Islet precursor cell (in vitro differentiated cells): Measurements from ENCODE around the gene TLCD2.
A peak's percentile ranks its signal among the peaks of the same experiment; 100 is the strongest.
"Not testable (repeated sequence)": the region's sequence is repeated elsewhere in the genome, so short reads cannot be mapped to it uniquely, and the experiment has no call there.

Experiments
- DNase-seq: peaks from one replicate; pipeline ENCODE4 v3.0.0-alpha.2; 2018

The TLCD2 gene

DNA sequence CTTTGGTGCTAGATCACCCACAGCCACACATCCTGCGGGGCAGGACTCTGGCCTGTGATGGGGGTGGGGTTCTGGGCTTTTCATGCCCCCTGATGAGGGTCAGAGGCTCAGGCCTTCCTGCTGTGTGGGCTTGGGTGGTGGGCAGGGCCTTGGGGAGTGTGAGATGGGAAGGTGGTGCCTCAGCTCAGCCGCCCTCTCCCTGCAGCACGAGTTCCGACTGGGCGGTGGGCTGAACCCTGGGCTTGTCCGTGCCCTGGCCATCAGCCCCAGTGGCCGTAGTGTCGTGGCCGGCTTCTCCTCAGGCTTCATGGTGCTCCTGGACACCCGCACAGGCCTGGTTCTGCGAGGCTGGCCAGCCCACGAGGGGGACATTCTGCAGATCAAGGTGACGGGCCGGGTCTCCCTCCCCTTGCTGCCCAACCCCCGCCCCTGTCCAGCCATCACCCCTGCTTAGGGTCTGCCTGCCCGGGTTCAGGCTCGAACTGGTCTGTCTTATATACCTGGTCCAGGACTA, 25.7 kb upstream of the TLCD2 start:
- DNase-seq: no peak

DNA sequence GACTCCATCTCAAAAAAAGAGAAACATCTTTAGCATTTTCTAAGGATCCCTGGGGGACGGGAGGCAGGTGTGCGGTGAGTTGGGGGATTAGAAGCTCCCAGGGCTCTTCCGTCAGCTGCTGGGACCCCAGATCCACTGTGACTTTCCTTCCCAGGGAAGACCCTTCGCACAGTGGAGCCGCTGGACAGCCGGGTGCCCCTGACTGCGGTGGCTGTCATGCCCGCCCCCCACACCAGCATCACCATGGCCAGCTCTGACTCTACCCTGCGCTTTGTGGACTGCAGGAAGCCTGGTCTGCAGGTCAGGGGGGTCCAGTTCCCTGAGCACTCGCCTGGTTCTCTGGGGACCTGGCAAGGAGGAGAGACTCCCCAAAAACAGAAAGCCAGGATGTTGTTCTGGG, 25.2 kb upstream of the TLCD2 start:
- DNase-seq: no peak

DNA sequence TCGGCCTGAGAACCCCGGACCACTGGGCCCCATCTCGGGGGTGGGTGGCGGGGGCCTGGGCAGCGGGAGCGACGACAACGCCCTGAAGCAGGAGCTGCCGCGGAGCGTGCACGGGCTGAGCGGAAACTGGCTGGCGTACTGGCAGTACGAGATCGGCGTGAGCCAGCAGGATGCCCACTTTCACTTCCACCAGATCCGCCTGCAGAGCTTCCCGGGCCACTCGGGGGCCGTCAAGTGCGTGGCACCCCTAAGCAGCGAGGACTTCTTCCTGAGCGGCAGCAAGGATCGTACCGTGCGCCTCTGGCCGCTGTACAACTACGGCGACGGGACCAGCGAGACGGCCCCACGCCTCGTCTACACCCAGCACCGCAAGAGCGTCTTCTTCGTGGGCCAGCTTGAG, 23.6 kb upstream of the TLCD2 start:
- no peak for DNase-seq

DNA sequence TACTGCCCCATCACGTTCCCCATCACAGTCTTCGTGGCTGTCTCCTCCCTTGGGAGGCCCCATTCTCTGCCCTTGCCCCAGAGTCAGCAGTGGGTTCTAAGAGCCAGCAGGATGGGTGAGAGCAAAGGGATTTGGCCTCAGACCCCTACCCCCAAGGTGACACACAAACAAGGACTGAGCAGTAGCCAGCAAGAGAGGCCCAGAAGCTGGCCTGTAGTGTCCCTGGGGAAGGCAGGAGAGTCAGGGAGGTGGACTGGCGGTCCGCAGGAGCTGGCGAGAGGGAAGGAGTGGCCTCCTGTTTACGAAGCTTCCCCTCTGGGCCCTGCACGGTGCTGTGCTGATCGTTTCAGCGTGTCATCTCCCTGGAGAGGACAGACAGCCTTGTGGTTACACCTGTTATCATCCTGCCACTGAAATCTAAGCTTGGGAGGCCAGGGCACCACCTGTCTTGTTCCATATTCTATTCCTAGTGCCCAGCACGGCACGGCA, 22.7 kb upstream of the TLCD2 start:
- DNase-seq: no peak

DNA sequence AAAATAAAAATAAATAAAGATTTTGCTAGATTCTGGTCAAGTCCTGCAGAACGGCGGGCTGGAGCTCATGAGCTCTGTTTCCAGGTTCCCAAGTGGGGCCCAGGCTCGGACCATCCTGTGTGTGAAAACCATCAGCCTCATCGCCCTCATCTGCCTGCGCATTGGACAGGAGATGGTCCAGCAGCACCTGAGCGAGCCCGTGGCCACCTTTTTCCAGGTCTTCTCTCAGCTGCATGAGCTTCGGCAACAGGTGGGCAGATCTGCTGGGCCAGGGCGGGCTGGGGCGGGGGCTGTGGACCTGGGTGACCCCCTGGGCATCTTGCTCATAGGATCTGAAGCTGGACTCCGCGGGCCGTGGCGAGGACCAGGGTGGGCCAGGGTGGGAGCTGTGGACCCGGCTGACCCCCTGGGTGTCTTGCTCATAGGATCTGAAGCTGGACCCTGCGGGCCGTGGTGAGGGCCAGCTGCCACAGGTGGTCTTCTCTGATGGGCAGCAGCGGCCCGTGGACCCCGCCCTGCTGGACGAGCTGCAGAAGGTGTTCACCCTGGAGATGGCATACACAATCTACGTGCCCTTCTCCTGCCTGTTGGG, 22.2 kb upstream of the TLCD2 start:
- no peak for DNase-seq

DNA sequence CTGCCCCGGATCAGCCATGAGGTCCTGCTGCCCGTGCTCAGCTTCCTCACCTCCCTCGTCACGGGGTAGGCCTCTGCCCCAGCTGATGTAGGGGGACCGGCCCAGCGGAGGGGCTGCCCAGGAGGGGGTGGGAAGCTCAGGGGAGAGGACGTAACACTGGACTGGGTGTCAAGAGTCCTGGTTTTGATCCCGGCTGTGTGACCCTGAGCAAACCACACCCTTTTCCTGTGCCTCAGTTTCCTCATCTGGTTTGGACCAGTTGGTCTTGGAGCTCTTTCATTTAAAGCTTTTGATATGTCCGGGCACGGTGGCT, 21.0 kb upstream of the TLCD2 start:
- DNase-seq: no peak

DNA sequence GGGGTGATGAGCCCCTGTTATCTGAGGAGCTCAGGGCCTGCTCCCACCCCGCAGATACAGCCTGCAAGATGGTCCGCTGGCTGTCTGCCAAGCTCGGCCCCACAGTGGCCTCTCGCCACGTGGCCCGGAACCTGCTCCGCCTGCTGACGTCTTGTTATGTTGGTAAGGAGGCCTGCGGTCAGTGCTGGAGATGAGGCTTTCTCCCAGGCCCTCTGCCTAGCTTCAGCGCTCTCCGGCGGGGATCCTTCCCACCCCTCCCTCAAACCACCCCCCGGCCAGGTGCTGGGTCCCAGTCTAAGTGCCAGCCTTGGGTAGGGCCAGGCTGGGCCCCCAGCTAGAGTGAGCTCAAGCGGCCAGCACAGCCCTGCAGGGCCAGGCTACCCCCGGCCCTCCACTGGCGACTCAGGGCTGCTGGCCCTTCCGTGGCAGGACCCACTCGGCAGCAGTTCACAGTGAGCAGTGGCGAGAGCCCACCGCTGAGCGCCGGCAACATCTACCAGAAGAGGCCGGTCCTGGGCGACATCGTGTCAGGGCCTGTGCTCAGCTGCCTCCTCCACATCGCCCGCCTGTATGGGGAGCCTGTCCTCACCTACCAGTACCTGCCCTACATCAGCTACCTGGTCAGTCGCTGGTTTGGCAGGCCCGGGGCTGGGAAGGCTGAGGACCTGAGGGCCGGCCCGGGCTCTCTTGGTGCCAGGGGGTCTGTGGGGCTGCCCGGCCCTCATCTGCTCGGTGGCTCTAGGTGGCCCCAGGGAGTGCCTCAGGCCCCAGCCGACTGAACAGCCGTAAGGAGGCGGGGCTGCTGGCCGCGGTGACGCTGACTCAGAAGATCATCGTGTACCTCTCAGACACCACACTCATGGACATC, 20.4 kb upstream of the TLCD2 start:
- no peak for DNase-seq

DNA sequence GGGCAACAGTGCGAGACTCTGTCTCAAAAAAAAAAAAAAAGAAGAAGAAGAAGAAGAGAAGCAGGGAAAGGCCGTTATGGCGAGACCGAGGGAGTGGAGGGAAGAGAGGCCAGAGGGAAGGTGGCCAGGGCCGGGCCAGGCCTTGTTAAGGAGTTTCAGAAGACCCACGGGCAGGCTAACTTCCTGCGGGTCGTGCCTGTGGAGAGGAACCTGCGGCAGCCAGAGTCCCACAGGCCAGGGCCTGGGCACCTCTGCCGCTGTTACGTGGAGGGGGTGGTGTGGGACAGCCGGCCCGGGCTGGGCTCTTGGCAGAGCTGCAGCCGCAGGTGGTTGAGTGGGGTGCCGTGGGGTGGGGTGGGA, 19.8 kb upstream of the TLCD2 start:
- DNase-seq: no peak

DNA sequence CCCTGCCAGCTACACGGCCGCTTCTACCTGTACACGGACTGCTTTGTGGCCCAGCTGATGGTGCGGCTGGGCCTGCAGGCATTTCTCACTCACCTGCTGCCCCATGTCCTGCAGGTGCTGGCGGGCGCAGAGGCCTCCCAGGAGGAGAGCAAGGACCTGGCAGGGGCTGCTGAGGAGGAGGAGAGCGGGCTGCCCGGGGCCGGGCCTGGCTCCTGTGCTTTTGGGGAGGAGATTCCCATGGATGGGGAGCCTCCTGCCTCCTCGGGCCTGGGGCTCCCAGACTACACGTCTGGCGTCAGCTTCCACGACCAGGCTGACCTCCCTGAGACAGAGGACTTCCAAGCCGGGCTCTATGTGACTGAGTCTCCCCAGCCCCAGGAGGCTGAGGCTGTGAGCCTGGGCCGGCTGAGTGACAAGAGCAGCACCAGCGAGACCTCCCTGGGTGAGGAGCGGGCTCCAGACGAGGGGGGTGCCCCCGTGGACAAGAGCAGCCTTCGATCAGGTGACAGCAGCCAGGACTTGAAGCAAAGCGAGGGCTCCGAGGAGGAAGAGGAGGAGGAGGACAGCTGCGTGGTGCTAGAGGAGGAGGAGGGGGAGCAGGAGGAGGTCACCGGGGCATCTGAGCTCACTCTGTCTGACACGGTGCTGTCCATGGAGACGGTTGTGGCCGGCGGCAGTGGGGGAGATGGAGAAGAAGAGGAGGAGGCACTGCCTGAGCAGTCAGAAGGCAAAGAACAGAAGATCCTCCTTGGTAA, 17.9 kb upstream of the TLCD2 start:
- DNase-seq: peak; percentile 56

DNA sequence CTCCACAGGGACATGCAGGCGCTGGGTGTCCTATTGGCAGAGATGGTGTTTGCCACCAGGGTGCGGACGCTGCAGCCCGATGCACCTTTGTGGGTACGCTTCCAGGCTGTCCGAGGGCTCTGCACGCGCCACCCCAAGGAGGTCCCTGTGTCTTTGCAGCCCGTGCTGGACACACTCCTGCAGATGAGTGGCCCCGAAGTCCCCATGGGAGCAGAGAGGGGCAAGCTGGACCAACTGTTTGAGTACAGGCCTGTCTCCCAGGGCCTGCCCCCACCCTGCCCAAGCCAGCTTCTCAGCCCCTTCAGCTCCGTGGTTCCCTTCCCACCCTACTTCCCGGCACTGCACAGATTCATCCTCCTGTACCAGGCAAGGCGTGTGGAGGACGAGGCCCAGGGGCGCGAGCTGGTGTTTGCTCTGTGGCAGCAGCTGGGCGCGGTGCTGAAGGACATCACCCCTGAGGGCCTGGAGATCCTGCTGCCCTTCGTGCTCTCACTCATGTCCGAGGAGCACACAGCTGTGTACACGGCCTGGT, 17.1 kb upstream of the TLCD2 start:
- DNase-seq: peak; percentile 52

DNA sequence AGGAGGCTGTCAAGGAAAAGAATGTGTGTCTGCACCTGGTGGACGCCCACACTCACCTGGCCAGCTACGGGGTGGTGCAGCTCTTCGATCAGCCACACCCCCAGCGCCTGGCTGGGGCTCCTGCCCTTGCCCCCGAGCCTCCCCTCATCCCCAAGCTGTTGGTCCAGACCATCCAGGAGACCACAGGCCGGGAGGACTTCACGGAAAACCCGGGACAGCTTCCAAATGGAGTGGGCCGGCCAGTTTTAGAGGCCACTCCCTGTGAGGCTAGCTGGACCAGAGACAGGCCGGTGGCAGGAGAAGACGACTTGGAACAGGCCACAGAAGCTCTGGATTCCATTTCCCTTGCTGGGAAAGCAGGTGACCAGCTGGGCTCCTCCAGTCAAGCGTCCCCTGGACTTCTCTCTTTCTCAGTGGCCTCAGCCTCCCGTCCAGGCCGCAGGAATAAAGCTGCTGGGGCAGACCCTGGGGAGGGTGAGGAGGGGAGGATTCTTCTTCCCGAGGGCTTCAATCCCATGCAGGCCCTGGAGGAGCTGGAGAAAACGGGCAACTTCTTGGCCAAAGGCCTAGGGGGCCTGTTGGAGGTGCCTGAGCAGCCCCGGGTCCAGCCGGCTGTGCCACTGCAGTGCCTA, 16.6 kb upstream of the TLCD2 start:
- peak; percentile 55 for DNase-seq

DNA sequence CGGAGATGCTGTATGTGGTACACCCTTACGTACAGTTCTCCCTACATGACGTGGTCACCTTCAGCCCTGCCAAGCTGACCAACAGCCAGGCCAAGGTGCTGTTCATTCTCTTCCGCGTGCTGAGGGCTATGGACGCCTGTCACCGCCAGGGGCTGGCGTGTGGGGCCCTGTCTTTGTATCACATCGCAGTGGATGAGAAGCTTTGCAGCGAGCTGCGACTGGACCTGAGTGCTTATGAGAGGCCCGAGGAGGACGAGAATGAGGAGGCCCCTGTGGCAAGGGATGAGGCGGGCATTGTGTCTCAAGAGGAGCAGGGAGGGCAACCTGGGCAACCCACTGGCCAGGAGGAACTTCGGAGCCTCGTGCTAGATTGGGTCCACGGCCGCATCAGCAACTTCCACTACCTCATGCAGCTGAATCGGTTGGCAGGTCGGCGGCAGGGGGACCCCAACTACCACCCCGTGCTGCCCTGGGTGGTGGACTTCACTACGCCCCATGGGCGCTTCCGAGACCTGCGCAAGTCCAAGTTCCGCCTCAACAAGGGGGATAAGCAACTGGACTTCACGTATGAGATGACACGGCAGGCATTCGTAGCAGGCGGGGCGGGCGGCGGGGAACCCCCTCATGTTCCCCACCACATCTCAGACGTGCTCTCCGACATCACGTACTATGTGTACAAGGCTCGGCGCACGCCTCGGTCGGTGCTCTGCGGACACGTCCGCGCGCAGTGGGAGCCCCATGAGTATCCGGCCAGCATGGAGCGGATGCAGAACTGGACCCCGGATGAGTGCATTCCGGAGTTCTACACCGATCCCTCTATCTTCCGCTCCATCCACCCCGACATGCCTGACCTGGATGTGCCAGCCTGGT, 15.7 kb upstream of the TLCD2 start:
- peak; percentile 52 for DNase-seq

DNA sequence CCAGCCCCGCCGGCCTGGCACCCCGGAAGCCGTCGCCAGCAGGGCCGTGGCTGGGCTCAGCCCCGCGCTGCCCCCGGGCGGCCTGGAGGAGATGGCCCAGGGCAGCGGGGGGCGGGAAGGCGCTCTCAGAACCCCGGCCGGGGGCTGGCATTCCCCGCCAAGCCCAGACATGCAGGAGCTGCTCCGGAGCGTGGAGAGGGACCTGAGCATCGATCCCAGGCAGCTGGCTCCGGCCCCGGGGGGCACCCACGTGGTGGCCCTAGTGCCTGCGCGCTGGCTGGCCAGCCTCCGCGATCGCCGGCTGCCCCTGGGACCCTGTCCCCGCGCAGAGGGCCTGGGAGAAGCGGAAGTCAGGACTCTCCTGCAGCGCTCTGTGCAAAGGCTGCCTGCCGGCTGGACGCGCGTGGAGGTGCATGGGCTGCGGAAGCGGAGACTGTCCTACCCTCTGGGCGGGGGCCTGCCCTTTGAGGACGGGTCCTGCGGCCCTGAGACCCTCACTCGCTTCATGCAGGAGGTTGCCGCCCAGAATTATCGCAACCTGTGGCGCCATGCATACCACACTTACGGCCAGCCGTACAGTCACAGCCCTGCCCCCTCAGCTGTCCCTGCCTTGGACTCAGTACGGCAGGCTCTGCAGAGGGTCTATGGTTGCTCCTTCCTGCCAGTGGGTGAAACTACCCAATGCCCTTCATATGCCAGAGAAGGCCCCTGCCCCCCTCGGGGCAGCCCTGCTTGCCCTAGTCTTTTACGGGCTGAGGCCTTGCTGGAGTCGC, 14.9 kb upstream of the TLCD2 start:
- peak; percentile 81 for DNase-seq

DNA sequence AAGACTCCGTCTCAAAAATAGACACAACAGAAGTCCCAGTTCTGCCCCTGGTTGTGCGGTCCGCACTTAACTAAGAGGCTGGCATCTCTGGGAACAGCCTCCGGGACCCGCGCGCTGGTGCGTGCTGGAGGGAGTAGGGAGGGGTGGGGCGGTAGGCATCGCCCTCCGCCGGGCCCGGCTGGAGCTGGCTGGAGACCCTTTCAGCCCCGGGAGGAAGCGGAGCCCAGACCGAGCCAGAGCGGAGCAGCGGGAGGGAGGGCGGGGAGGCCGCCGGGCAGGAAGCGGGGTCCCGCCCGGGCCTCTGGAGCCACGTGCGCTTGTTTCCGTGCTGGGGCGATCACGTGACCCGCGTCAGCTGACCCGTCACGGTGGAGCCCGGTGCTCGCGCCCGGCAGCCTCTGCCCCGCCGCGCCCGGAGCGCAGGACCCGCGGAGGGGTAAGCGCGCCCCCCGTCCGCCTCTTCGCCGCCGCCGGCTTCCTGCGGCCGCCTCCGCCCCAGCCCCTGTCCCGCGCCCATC, 14.2 kb upstream of the TLCD2 start, which contains the start of gene WDR81:
WDR81 (plus strand) TSS at position 354 of the 518 bp plus-strand sequence. CDS start 256 bp downstream, outside the sequence.
- DNase-seq: peak; percentile 93

DNA sequence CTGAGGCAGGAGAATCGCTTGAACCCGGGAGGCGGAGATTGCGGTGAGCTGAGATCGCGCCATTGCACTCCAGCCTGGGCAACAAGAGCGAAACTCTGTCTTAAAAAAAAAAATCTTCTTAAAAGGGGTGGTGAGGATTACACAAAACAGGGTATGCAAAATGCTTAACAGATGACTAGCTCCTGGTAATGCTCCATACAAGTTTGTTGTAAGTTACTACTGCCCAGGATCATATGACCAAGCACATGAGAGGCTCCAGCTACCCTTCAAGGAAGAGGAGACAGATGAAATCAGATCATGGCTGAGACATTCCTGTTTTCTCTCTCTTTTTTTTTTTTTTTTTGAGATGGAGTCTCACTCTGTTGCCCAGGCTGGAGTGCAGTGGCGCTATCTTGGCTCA, 11.8 kb upstream of the TLCD2 start:
- not testable (repeated sequence) for DNase-seq

DNA sequence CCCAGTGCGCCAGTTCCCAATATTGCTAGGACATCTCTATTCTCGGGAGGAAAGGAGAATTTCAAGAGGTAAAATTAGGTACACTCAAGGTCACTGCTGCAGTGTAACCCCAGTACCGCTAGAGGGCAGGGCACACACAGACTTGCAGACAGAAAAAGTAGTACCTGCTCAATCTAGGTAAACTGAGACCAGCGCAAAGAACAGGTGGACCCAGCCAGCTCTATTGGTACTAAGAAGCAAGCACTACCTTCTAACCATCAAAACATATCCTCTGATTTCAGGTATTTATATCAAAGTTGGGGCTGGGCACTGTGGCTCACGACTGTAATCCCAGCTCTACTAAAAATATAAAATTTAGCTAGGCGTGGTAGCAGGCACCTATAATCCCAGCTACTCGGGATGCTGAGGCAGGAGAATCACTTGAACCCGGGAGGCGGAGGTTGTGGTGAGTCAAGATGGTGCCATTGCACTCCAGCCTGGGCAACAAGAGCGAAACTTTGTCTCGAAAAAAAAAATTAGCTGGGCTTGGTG, 10.7 kb upstream of the TLCD2 start:
- peak; percentile 87 for DNase-seq

DNA sequence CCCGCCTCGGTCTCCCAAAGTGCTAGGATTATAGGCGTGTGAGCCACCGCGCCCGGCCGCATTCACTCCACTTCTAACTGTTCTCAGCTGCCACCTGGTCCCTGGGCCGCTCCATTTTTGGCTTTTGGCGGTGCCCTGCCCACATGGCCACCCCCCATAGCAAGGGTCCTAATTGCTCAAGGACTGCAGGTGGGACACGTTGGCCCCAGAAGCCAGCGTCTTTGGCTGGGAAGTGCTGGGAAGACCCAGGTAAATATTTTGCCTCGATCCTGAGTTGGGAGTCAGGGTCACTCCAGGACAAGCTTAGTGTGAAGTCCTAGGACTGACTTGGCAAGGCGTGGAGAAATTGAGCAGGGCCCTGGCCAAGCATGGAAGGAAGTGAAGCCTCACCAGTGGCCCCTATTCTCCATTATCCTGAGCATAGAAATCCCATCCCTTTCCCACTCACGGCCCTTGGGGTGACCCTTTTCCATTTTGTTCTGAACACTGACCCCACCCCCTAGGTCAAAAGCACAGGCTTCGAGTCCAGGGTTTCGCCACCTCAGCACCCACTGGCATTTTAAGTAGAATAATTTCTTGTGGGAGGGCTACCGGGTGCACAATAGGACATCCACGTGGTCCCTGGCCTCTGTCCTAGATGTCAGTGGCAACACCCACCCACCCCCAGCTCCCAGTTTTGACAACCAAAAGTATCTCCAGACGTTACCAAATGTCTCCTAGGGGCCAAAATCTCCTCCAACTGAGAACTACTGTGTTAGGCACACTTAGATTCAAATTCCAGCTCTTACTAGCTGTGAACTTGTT, 8.4 kb upstream of the TLCD2 start:
- no peak for DNase-seq

DNA sequence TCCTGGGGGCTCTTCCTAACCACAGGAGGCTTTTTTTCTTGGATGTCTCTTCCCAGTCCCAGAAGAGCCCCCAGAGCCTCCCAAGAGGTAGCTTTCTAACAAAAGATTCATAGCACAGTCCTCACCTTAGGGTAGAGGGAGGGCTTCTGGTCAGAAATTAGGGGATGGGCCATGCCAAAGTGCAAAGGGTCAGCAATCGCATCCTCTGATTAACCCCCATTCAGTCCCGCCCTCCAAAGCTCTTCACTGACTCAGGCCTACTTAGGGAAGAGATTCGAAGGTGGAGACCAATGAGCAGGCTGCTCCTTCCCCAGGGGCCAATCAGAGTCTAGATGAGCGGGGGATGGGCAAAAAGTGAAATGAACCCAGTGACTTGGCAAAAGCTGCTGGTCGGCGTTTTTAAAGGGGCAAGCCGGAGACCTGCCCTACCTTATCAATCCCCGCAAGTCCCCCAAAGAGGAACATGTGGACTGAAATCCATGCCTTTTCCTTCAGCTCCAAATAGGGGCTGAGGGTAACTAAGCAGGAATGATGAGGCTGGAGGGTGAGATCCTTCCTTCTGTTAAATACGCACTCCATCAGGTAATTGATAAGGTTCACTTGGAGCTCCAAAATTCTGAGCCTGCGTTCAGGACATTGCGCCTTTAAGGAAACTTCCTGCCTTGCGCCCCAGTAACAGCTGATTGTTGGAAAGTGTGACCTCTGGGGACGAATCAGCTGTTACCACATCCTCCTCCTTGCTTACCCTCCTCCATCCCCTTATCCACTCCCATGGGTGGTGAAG, 6.9 kb upstream of the TLCD2 start:
- peak; percentile 100 for DNase-seq
